Peyer's patch (tissue), 4 donors: ENCODE measurements around the gene RUFY4.

ENCODE experiments used
- POLR2A ChIP-seq, 2 donors: fragments of 450-650 bp; IDR thresholded peaks; one replicate each; pipeline ENCODE4 v1.5.1; 2017; ENCODE audit warnings: antibody characterized with exemption in 2 of 2, mild to moderate bottlenecking in 2 of 2, moderate library complexity in 2 of 2
- TF ChIP-seq, protein P1 (sequence below), 6 experiments: fragments of 450-650 bp in 4 of 6; fragments of 200-600 bp in 2 of 6; sonication (generic) in 1 of 6; IDR thresholded peaks; one replicate each; pipeline ENCODE4 v1.5.1; 2017 to 2019; ENCODE audit warnings: antibody characterized with exemption in 6 of 6, mild to moderate bottlenecking in 3 of 6, moderate library complexity in 1 of 6

DNA sequence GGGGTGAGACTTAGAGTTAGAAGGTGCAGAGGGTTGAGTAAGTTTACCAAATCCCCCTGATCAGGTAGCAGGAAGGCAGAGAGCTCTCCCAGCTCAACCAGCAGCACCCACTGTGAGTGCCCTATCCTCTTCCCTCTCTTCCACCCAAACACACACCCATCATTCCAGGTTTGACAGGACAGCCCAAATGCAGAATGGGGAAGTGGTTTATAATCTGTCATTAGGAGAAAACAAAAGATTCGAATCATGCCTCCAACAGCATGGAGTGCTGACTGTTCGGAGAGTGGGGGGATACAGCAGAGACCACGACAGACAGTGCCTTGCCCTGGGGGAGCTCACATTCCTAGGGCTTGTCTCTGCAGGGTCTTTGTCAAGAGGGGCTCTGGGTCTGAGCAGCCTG is 68.5 kb downstream of the RUFY4 start:
- TF ChIP-seq POLR2A (IDR thresholded peaks at IDR 0.05) = no peak
- TF ChIP-seq, protein P1, sequence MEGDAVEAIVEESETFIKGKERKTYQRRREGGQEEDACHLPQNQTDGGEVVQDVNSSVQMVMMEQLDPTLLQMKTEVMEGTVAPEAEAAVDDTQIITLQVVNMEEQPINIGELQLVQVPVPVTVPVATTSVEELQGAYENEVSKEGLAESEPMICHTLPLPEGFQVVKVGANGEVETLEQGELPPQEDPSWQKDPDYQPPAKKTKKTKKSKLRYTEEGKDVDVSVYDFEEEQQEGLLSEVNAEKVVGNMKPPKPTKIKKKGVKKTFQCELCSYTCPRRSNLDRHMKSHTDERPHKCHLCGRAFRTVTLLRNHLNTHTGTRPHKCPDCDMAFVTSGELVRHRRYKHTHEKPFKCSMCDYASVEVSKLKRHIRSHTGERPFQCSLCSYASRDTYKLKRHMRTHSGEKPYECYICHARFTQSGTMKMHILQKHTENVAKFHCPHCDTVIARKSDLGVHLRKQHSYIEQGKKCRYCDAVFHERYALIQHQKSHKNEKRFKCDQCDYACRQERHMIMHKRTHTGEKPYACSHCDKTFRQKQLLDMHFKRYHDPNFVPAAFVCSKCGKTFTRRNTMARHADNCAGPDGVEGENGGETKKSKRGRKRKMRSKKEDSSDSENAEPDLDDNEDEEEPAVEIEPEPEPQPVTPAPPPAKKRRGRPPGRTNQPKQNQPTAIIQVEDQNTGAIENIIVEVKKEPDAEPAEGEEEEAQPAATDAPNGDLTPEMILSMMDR (IDR thresholded peaks at IDR 0.05) = no peak
